Right cardiac atrium (tissue), 5 donors: Measurements from ENCODE around the gene RSPO4. TPM values are rescaled to one million over a fixed set of nuclear protein-coding genes. Genes with fewer than 3 reads are reported as not detected.

ENCODE experiments used
- ATAC-seq, 2 donors: fragments of 200-7000 bp; cut with Tn5 transposase; one replicate each; pipeline versions ENCODE4 v1.8.0 to v1.9.1; 2020; ENCODE audit warnings: moderate library complexity in 2 of 2, mild to moderate bottlenecking in 1 of 2
- DNase-seq, 3 donors: peaks; one replicate each; pipeline ENCODE4 v3.0.0-alpha.2; 2020
- H3K27ac ChIP-seq: one replicate; pipeline ENCODE4 v1.5.1; 2013; ENCODE audit warnings: mild to moderate bottlenecking, low read length, control low read depth, moderate library complexity
- H3K27me3 ChIP-seq: one replicate; pipeline ENCODE4 v1.6.1; 2013; ENCODE audit not compliant: control insufficient read depth, insufficient read depth
- H3K4me1 ChIP-seq: one replicate; pipeline ENCODE4 v1.6.1; 2013; ENCODE audit warnings: low read length; ENCODE audit not compliant: control insufficient read depth, insufficient read depth
- H3K4me3 ChIP-seq: one replicate; pipeline ENCODE4 v1.5.1; 2013; ENCODE audit warnings: low read length, control low read depth
- H3K9me3 ChIP-seq: one replicate; pipeline ENCODE4 v1.6.1; 2013; ENCODE audit warnings: low read length; ENCODE audit not compliant: control insufficient read depth
- WGBS: extraction: QIAGEN DNeasy Blood & Tissue Kit; methylation state at CpG from one replicate; pipeline ENCODE4 v1.1.7; 2013; 5-methylcytosine and 5-hydroxymethylcytosine counted together
- intact Hi-C, 4 donors: fragments of 100-400 bp; cut with DNase I; formaldehyde crosslinking; loops; one replicate each; pipeline versions ENCODE4 v1.11.0 to v1.14.0; 2022 to 2023
- polyA plus RNA-seq: library from polyadenylated mRNA; stranded (reverse); fragments of 200-250 nt; gene quantifications from one replicate; pipeline ENCODE4 v1.2.3, GENCODE V29; 2013
- total RNA-seq, 4 donors: library from RNA; stranded (reverse); fragmentation: NEBNext Ultra II Directional; extraction: Animal tissue kit (Norgen Biotek cat#: 25700); gene quantifications; one replicate each; pipeline ENCODE4 v1.2.1, GENCODE V29; 2021
- donor health status: healthy with polysubstance abuse.
- donor health status: DM: no; HTN: yes; CAD: no.
- donor health status: DM: no; HTN: no; CAD: no.
- donor health status: DM: no; HTN: yes; CAD: no; lungs with severe emphysema.
- donor health status: DM: yes; HTN: yes; CAD: no.

Gene RSPO4
- total and polyA plus RNA-seq, 5 donors = 0.24 to 0.53 (median 0.25) TPM; not detected in 2

DNA sequence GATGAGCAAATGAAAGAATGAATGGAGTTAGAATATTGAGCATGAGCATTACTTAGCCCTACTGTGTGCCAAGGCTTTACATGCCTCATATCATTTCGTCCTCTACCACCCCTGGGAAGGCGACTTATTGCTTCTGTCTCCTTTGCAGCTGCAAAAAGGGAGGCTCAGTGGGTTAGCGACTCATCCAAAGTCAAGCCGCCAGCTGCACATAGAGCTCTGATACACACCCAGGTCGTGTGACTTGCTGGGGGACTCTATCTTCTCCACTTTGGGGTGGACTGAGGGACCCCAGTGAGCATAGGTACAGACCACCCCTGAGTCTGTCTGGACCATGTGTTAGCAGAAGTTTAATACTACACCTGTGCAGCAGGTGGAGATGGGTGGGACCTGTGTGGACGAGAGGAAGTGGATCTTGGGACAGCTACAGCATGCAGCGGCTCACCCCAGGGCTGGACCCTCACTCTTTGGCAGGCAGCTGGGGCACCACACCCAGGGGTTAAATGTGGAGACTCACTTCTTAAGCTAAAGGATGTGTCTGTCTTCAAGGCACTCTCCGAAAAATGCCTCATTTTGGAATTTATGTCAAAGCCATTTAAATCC, 49.8 kb downstream of the RSPO4 start:
- Histone ChIP-seq H3K4me3 (no peak overlapping the region), H3K27me3 (no peaks in the 10 kb centered on the region), H3K27ac (no peak overlapping the region), H3K9me3 (no peaks in the 10 kb centered on the region), H3K4me1 (peaks cover 1% of the 10 kb centered on the region)
- DNase-seq (no peak), ATAC-seq (no peak)
- intact Hi-C loops = no loop called here
- 71% methylated on average over 8 of the region's 8 CpGs for WGBS

DNA sequence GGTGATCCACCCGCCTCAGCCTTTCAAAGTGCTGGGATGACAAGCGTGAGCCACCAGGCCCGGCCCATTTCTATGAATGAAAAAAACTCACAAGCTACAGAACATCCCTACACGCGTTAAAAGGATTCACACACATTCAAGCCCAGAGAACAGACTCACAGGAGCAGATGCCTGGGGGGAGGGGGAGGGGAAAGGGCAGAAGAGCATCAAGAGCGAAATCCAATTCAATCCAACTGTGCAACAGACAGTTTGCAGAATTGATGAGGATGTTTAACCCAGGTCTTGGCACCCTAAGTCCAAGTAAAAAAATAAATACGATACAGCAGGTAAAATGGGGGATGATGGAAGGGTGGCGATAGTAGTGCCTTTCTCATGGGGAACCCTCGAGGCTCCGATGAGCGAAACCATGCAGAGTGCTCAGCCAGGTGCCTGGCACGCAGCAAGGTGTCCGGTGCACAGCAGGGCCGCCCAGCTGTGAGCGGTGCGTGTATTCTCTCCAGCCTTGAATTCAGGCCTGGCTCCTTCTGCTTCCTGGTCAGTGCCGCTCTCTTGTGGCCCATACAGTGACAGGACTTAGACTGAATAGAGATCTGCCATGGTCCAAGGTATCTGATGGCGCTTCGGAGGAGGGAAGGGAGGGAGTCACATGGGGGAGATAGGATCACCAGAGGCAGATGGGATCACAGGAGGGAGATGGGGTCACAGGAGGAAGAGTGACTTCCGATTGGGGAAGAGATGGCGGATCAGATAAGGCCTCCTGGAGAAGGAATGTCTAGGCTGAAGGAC, 50.5 kb downstream of the RSPO4 start:
- 80% methylated on average over 21 of the region's 21 CpGs for WGBS
- Histone ChIP-seq H3K27me3 (no peaks in the 10 kb centered on the region), H3K4me3 (no peak overlapping the region), H3K27ac (no peak overlapping the region), H3K4me1 (peaks cover 1% of the 10 kb centered on the region), H3K9me3 (no peaks in the 10 kb centered on the region)
- DNase-seq (no peak), ATAC-seq (no peak)
- intact Hi-C loops = no loop called here

DNA sequence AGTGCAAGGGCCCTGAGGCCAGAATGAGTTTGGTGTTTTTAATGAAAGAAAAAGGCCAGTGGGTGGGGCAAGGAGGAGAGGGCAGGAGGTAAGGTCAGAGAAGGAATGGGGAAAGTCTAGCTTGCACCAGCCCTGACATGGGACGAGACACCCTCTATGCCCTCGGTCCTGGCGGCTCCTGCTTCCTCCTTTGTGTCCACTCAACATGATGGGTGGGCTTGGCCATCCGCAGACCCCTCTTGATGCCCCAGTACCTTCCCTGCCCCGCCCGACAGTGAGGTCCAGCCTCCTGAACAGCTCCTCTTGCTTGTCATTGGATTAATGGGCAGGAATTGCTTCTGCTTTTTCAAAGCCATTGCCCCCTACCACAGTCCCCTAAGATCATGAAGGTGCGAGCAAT, 52.4 kb downstream of the RSPO4 start:
- no peaks in the 10 kb centered on the region for H3K4me1 ChIP-seq
- H3K4me3 ChIP-seq = no peak overlapping the region
- WGBS = 92% methylated on average over 7 of the region's 7 CpGs
- no peaks in the 10 kb centered on the region for H3K27me3 ChIP-seq
- H3K27ac ChIP-seq = no peak overlapping the region
- DNase-seq = no peak
- no peak for ATAC-seq
- intact Hi-C loops = no loop called here
- no peaks in the 10 kb centered on the region for H3K9me3 ChIP-seq

DNA sequence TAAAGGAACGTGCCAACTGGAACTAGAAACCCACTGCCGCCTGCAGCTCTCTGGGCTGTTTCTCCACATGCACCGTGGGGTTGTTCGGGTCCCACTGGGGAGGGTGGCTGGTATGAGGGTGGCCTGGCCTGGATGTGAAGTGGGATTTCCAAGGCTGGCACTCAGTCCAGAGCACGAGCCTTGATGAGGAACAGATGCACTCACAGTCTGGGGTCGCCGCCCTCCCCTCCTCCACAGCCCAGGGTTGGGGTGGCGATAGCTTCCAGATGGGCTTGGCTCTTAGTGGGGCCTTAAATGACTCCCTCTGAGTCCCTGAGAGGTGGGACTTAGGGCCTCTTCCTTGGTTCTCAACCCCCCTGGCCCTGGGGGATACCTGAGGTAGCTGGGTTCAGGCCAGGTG, 55.3 kb downstream of the RSPO4 start:
- DNase-seq = no peak
- WGBS = 81% methylated on average over 8 of the region's 8 CpGs
- ATAC-seq = no peak
- intact Hi-C loops = no loop called here
- Histone ChIP-seq H3K4me3 (no peak overlapping the region), H3K27me3 (no peaks in the 10 kb centered on the region), H3K27ac (no peak overlapping the region), H3K9me3 (no peaks in the 10 kb centered on the region), H3K4me1 (no peaks in the 10 kb centered on the region)

DNA sequence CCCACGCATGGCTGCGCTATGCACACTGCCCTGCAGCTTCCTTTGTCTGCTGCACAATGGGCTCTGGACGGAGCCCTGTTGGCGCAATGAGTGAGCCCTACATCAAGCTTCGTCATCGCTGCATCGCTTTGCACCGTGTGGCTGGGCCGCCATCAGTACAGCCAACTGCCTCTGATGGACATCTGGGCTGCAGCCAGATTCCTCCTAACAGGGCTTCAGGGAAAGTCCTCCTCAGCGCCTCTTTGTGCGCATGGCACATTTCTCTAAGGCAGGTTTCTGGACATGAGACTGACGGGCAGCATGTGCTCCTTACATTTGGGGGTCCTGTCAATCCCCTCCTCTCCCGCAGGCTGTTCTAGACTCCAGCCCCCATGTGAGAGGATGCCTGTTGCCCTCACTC, 56.3 kb downstream of the RSPO4 start:
- 86% methylated on average over 13 of the region's 13 CpGs for WGBS
- DNase-seq (no peak), ATAC-seq (no peak)
- Histone ChIP-seq H3K9me3 (no peaks in the 10 kb centered on the region), H3K27me3 (no peaks in the 10 kb centered on the region), H3K27ac (no peak overlapping the region), H3K4me3 (no peak overlapping the region), H3K4me1 (no peaks in the 10 kb centered on the region)
- intact Hi-C loops = no loop called here

DNA sequence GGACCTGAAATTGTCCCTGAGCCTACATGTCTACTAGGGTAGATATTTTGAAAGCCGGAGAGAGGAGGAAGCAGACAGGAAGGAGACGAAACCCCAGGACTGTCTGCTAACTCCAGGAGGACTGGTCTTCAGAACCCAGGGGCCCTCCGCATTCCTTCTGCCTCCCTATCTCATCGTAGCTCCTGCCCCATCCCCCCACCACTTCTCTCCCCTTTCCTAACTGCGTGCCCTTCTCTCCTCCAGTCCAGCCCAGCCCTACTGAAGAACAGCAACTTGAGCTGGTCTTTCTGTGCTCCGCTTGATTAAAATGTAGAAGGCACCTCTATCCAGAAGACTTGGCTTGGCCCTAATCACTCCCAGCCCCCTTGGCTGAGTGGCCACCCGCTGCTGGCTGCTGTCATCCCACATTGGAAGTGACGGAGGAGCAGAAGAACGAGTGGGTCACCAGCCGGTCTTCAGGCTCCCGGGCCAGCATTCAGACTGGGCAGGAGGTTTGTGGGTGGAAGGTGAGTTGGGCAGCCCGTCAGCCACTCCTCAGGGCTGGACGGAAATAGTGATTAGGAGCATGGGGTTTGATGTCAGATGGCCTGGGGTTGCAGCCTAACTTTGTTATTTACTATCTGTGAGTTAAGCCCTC, 57.2 kb downstream of the RSPO4 start:
- ATAC-seq (no peak), DNase-seq (no peak)
- H3K4me3 ChIP-seq = no peak overlapping the region
- intact Hi-C loops = no loop called here
- H3K27me3 ChIP-seq = no peaks in the 10 kb centered on the region
- no peaks in the 10 kb centered on the region for H3K9me3 ChIP-seq
- no peak overlapping the region for H3K27ac ChIP-seq
- H3K4me1 ChIP-seq = no peaks in the 10 kb centered on the region
- WGBS = 37% methylated on average over 13 of the region's 13 CpGs

- intact Hi-C loops = no loop called here
- ATAC-seq (no peak), DNase-seq (no peak)
- Histone ChIP-seq H3K9me3 (no peaks in the 10 kb centered on the region), H3K27ac (no peak overlapping the region), H3K4me1 (no peaks in the 10 kb centered on the region), H3K27me3 (no peaks in the 10 kb centered on the region), H3K4me3 (no peak overlapping the region)
- WGBS = 82% methylated on average over 9 of the region's 9 CpGs
Measured at GRCh38 chr20:944148-944547, 58.0 kb downstream of the RSPO4 start.

DNA sequence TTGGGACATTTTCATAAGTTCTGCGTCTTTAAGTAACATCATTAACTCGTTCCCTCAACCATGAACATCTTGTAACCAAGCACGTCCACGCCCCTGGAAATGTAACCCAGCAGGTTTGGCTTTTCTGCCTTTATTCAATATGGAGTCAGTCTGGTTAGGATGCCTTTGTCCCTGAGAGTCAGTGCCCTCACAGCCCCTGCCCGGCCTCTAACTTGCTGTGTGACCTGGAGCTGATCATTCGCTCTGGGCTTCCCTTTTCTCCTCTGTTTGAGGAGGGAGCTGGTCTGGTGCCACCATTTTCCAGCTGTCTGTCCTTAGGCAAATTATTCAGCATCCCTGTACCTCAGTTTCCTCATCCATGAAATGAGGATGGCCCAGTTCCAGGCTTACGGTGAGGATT, 59.5 kb downstream of the RSPO4 start:
- Histone ChIP-seq H3K9me3 (no peaks in the 10 kb centered on the region), H3K4me1 (no peaks in the 10 kb centered on the region), H3K27ac (no peak overlapping the region), H3K4me3 (no peak overlapping the region), H3K27me3 (no peaks in the 10 kb centered on the region)
- intact Hi-C loops = no loop called here
- 84% methylated on average over 7 of the region's 7 CpGs for WGBS
- DNase-seq (no peak), ATAC-seq (no peak)

DNA sequence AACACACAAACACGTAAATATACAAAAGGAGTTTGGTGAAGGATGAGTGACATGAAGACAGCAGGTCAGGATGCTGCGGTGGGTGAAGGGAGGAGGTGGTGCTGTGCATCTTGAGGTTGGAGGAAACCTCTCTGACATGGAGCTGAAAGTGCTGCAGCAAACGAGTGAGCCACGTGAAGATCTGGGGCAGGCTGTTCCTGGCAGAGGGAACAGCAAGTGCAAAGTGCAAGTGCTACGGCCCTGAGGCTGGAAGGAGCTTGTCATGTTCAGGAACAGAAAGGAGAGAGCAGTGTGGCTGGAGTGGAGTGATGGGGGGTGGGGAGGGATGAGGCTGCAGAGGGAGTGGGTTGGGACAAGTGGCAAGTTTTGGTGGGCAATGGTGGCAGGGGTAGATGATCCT, 61.2 kb downstream of the RSPO4 start:
- H3K4me1 ChIP-seq = no peaks in the 10 kb centered on the region
- H3K27ac ChIP-seq = no peak overlapping the region
- no peaks in the 10 kb centered on the region for H3K27me3 ChIP-seq
- H3K4me3 ChIP-seq = no peak overlapping the region
- H3K9me3 ChIP-seq = no peaks in the 10 kb centered on the region
- peak in 1 of 3 donors; percentile 32 for DNase-seq
- no peak for ATAC-seq
- WGBS = 70% methylated on average over 5 of the region's 5 CpGs
- intact Hi-C loops = no loop called here

DNA sequence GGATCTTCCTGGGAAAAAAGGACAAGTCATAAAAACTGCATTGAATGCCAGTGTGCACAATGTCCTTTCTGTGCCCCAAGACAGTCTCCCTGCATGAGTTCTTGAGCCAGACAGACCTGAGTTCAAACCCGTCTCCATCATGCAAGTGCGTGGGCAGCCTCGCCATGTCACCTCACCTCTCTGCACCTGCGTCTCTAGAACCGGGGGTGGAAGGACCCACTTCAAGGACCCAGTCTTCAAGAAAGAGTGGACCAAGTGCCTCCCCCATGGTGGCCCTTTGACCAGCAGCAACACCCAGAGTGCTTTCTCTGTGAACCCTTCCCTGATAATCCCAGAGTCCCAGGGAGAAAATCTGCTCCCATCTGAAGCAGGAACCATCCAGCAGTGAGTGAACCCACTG, 62.5 kb downstream of the RSPO4 start:
- intact Hi-C loops = no loop called here
- ATAC-seq (no peak), DNase-seq (no peak)
- no peaks in the 10 kb centered on the region for H3K27me3 ChIP-seq
- no peak overlapping the region for H3K27ac ChIP-seq
- no peak overlapping the region for H3K4me3 ChIP-seq
- 92% methylated on average over 5 of the region's 5 CpGs for WGBS
- H3K9me3 ChIP-seq = no peaks in the 10 kb centered on the region
- H3K4me1 ChIP-seq = no peaks in the 10 kb centered on the region

GRCh38 chr20:934186-934840, 67.8 kb downstream of the RSPO4 start:
- ATAC-seq (no peak), DNase-seq (no peak)
- Histone ChIP-seq H3K4me1 (no peaks in the 10 kb centered on the region), H3K27ac (no peak overlapping the region), H3K9me3 (no peaks in the 10 kb centered on the region), H3K4me3 (no peak overlapping the region), H3K27me3 (no peaks in the 10 kb centered on the region)
- WGBS = 50% methylated on average over 9 of the region's 9 CpGs
- intact Hi-C loops = no loop called here
